Mucosa of gallbladder (tissue), 1 donor: ENCODE data around the gene CKM. TPM values are rescaled to one million over a fixed set of nuclear protein-coding genes. Genes with fewer than 3 reads are reported as not detected.
"Not testable (repeated sequence)": the region's sequence is repeated elsewhere in the genome, so short reads cannot be mapped to it uniquely, and the experiment has no call there.

Source experiments
- DNase-seq: peaks from one replicate; pipeline ENCODE4 v3.0.0-alpha.2; 2020; ENCODE audit warnings: low spot score
- total RNA-seq: library from RNA; stranded (reverse); gene quantifications from one replicate; pipeline ENCODE4 v1.2.1, GENCODE V29; 2021
- donor health status: DM: no; HTN: no; CAD: no.

The CKM gene
- total RNA-seq, 1 donor from 2014 or later: not detected

DNA sequence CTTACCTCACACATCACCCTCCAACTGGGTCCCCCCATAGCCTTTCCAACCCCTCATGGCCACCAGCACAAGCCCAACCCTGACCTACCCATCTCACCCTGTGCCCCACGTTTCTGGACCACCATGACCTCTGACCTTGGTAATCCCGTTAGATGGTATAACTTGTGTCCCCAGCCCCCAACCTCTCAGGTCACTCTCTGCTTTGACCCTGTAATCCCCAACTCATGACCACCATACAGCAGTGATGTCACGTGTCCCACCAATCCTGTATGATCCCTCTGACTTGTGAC is 26.4 kb upstream of the CKM start:
- no peak for DNase-seq

DNA sequence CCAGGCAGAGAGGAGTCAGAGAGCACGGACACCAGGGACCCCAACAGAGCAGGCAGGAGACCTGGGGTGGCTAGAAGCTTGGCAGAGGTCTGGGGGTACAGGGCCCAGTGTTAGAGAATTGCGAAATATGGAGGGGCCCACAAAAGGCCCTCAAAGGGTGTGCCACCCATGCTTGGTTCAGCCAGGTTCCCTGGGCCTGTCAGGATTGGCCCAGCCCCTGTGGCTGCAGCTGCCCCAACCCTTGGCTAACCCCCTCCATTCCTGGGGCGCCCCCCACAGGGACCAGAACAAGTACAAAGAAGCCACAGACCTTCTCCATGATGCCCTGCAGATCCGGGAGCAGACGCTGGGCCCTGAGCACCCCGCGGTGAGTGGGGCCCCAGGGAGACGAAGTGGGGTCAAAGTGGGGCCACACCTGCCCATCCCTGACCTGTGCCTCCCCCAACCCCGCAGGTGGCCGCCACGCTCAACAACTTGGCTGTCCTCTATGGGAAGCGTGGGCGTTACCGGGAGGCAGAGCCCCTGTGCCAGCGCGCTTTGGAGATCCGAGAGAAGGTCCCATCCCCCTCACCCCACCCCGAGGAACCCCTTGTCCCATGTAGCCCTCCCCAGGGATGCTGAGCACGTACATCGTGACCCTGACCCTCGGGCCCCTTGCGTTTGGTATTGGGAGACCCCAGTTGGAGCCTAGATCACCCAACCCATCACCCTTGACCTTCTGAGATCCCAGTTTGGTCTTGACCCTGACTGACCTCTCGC is 25.9 kb upstream of the CKM start:
- DNase-seq: no peak

DNA sequence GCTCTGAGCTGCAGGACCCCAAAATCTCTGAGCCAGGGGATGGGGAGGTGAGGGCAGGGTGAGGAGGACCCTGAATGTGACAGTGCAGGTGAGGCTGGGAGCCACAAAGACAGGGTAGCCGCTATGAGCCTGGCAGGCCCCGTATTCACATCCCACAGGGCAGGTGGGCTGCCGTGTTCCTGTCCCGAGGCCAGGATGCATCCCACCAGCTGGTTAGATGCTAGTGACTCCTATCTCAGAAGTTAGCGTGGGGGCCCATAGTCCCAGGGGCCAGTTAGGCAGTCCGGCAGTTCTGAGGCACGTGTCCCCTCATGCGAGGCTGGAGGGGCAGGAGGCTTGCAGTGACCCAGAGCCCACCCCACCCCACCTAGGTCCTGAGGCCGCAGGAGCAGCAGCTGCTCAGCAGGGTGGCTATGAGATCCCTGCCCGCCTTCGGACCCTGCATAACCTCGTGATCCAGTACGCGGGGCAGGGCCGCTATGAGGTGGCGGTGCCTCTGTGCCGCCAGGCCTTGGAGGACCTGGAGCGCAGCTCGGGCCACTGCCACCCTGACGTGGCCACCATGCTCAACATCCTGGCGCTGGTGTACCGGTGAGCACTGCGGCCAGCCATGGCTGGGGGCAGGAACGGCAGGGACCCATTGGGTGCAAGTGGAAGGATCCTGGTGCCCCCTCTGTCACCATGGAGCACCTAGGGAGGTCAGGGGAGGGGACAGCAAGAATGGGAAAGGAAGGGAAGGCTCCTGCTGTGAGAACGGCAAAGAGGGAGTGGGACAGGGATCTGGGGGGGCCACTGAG is 25.1 kb upstream of the CKM start:
- no peak for DNase-seq

DNA sequence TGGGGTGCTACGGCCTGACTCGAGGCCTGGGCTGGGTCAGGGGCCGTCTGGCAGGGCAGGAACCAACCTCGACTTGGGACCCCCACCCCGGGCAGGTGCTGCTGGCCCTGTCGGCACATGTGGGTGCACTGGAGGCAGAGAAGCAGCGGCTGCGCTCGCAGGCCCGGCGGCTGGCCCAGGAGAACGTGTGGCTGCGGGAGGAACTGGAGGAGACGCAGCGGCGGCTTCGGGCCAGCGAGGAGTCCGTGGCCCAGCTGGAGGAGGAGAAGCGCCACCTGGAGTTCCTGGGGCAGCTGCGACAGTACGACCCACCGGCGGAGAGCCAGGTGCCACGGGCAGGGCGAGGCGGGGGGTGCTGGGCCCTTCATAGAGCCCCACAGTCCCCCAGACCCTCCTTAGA is 23.8 kb upstream of the CKM start:
- no peak for DNase-seq

DNA sequence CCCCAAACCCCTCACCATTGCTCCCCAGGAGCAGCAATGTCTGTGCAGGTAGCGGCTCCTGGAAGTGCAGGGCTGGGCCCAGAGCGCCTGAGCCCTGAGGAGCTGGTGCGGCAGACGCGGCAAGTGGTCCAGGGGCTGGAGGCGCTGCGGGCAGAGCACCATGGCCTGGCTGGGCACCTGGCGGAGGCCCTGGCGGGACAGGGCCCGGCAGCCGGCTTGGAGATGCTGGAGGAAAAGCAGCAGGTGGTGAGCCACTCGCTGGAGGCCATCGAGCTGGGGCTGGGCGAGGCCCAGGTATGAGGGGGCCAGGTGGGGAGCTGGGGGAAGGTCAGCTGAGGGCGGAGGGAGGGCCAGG is 22.8 kb upstream of the CKM start:
- no peak for DNase-seq

DNA sequence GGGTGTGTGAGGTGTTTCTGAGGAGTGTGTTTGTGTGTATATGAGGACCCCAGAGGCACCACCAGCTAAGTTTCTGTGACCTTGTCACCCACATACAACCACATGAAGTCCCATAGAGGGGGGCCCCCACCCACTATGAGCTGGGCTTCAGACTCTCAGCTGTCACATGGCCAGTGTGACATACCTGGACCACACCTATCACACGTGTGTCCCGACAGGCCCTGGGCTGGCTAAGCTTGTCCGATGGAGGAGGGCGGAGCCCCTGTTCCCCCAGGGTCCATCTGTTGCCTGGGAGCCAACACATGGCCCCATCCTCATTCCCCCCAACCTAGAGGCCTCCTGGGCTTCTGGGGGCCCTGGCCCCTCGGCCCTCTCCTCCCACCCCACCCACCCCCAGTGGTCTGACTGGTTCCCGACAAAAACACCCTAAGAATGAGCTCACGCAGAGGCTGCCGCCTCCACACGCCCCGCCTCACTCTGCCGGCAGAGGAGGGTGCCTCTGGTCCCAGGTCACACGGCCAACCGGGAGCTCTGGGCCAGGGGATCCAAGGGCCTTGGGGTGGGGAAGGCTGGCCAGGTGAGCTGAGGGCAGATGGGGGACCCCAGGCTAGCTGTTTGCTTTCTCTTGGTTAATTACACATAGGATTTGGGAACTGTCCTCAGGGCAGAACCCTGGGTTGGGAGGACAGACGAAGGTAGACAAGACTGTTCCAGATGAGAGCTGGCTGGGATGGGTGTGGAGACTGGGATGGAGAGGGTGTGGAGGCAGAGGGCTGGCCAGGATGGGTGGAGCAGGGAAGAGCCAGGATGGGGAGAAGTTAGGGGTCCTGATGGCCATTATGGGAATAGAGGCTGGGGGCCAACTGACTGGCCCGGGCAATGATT is 22.2 kb upstream of the CKM start:
- no peak for DNase-seq

DNA sequence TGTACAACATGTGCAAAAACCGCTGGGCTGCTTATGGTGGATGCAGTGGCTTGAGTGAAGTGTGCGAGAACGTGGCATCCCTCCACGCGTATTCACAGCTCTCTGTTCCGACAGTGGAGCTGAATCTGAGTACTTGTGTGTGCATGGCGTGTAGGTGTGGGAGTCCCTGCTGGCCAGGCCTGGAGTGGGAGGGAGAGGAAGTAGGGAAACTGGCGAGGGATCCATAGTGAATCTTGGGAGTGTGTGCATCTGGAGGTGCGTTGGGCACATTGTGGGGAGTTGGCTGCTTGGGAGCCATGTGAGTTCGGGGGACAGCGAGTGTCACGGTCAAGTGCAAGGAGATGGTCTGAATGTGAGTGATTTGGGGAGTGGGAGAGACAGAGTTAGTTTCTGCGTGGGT is 20.2 kb upstream of the CKM start:
- no peak for DNase-seq

DNA sequence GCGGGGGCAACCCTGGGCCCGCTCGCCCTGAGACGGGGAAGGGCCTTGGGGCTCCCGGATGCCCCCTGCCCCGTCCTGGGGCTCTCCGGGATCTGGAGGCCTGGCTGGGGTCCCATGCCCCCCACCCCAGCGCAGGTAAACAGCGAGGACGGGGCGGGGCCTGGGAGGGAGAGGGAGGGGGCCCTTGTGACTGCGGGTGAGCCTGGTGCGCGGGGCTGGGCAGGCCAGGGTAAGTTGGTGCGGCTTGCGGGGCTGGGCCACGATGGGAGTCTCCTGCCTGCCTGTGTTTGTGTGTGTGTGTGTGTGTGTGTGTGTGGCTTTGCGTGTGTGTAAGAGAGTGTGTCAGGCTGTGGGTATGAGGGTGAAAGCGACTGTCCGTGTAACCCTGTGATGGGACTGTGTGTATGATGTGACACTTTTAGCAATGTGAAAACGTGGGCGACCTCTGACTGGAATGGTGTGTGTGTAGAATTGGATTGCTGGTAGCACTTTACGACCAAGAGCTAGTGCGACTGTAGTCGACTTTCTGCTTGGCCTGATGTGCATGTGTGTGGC is 18.3 kb upstream of the CKM start:
- DNase-seq: no peak

DNA sequence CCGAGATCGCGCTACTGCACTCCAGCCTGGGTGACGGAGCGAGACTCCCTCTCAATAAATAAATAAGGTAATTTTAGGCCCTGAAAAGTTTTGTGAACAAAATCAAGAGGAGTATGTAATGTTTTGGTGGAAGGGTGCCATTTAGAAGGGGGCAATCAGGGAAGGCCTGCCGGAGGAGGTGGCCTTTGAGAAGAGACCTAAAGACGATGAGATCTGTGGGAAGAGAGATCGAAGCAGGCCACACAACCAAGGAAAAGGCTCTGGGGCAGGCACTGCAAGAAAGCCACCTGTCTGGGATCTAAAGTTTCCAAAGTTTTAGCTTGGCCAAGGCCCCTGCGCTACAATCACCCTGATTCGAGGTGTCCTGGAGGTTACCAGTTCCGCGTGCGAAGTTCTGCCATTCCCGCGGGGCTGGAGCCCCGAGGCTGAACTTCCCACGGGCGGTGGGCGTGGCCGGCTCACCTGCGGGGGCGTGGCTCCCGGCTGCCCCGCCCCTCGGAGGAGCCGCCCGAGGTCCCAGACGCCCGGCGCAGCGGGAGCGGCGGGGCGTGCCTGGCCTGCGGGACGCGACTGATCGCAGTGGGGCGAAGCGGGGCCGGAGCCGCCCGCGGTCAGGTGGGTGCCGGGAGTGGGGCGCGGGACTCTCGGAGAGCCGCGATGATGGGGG is 17.7 kb upstream of the CKM start, which contains the start of gene KLC3:
Gene KLC3 (plus strand): TSS at position 519 of the 667 bp plus-strand sequence. CDS start 4,792 bp downstream, outside the sequence.
- peak; percentile 24 for DNase-seq

DNA sequence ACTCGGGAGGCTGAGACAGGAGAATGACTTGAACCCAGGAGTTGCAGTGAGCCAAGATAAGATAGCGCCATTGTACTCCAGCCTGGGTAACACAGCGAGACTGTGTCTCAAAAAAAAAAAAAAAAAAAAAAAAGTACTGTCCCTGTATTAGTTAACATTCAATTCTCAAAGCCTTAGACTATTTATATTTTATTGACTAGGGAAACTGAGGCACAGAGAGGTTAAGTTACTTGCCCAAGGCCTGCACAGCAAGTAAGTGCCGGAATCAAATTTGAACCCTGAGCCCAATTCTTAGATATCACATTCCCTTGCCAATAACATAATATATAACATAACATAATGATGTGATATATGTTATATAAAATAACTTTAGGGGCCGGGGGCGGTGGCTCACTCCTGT is 17.0 kb upstream of the CKM start:
- no peak for DNase-seq

DNA sequence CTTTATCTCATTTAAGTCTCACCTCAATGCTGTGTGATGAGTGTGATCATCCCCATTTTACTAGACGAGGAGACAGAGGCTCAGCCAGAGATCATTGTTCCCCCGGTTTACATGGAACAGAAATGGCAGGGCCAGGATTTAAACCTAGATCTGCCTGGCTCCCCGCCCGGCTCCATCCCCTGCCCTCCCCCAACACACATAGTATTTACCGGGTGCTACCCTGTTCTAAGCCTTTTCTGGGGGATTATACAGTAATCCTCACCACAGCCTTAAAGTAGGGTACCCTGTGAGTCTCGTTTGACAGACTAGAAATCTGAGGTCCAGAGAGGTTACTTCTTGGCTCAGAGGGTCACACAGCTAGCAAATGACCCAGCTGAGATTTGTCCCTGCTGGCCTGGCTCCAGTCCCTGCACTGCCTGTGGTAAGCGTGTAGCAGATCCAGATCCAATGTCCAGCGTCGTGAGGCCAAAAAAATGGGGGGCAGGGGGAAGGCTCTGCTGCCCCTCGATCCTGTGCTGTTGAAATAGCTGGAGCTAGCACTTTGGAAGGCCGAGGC is 14.1 kb upstream of the CKM start:
- DNase-seq: no peak

DNA sequence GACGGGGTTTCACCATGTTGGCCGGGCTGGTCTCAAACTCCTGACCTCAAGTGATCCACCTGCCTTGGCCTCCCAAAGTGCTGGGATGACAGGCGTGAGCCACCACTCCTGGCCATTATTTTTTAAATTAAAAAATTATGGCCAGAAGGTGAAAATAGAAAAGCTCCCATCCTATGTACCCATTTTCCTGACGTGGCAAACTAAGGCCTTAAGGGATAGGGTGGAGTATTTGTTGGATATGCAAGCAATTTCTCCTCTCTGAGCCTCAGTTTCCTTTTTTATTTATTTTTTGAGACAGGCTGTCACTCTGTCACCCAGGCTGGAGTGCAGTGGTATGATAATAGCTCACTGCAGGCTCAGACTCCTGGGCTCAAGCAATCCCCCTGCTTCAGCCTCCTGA is 12.2 kb upstream of the CKM start:
- DNase-seq: not testable (repeated sequence)

DNA sequence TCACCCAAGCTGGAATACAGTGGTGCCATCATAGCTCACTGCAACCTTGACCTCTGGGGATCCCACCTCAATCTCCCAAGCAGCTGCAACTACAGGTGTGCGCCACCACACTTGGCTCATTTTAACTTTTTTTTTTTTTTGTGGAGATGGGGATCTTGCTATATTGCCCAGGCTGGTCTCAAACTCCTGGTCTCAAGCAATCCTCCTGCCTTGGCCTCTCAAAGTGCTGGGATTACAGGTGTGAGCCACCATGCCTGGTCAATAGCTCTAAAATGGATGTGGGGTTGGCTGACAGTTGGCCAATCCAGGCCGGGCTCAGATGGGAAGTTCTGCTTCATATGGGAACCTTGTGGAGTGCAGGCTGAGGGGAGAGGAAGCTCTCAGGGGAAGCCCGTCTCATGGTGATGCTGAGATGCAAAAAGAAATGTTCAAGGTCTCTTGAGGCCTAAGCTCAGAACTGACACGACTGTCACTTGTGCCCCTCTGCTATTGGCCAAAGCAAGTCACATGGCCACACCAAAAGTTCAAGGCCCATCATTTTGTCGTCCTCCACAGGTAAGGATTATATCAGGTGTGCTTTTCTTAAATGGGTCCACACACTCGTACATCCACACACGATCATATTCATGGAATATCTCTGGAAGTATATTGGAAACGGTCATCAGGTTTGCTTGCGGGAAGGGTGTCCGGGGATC is 11.1 kb upstream of the CKM start:
- no peak for DNase-seq

DNA sequence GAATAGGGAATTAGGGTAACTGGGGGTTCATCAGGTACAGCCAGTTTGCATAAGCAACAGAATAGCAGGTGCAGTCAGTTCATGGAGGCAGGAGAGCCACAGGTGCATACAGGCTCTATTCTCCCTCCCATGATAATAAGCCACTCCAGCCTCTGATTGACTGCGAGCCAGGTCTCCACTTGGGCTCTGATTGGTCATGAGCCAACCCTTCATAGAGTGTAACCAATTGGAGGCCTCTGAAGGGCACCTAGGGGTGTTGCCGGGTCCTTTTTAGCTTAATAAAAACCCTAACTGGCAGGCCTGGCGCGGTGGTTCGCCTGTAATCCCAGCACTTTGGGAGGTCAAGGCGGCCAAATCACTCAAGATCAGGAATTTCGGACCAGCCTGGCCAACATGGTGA is 8.7 kb upstream of the CKM start:
- DNase-seq: no peak

DNA sequence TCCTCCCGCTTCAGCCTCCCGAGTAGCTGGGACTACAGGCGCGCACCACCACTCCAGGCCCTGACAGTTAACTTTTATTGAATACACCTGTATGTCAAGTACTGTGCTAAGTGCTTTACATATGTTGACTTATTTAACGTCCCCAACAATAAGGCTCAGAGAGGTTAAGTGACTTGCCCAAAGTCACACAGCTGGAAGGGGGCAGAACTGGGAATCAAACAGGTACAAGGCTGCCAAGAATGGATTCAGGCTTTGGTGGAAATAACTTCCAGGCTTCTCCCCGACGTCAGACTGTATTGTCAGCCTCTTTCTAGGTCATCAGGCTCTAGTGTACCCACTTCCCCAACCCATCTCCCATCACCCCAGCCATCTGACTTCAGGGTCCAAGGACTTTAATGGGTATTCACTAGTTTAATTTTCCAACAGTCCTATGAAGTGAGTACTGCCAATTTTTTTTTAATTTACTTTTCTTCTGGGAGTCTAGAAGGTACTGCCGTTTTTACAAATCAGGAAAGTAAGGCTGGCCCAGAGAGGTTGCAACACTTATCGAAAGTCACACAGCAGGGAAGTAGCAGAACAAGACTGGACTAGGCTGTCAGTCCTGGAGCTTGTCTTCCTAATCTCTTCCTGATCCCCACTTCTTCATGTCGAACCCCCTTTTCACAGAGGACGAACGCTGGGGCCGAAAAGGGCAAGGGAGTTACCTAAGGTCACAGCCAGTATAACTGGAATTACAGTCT is 4.9 kb upstream of the CKM start:
- DNase-seq: no peak

DNA sequence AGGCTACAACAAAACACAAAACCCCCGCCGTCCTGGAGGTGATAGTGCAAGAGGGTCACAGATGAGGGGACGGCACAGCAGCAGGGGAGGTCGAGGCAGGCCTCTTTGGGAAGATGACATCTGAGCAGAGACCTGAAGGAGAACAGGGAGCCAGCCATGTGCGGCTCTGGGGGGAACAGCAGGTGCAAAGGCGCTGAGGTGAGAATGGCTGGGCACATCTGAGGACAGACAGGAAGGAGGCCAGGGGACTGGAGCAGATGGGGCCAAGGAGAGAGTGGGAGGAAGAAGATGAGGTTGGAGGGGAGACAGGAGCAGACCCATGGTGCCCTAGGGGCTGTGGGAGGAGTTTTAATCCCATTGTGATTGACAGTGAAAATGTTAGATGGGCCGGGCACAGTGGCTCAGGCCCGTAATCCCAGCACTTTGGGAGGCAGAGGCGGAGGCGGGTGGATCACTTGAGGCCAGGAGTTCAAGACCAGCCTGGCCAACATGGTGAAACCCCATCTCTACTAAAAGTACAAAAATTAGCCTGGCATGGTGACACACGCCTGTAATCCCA is 1.8 kb upstream of the CKM start:
- no peak for DNase-seq

DNA sequence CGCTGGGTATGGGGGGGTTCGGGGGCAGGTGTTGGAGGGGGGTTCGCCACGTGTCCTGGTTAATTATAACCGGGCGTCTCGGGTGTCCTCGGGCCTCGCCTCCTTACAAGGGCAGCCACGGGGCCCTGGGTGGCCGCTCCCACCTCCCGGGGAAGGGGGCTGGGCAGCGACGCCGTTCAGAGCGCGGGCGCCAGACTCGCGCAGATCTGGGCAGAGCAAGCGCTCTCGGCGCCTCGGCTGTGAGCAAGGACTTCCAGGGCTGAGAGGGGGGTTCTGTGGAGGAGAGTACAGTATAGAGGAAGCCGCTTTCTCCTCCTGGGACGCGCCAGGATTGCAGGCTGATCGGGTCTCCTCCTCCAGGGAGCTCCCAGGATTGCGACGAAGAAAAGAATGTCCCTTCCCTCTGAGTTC is 1.0 kb upstream of the CKM start:
- DNase-seq: no peak

DNA sequence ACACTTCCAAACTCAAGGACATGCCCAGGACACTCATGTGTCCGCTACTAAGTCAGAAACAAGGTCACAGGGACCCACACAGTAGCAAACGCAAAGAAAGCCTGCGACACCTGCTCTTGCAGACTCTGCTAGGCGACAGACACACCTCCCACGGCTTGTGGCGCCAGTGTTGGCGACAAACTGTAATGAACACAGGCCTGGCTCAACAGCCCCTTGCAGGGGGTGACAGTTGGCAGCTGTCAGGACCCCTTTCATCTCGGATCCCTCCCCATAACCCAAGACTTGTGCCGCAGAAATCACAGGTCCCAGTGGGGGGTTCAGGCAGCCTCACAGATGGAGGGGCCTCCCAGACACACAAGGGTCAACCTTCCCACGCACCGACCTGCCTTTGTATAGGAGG is 364 bp downstream of the CKM start:
- DNase-seq: no peak

DNA sequence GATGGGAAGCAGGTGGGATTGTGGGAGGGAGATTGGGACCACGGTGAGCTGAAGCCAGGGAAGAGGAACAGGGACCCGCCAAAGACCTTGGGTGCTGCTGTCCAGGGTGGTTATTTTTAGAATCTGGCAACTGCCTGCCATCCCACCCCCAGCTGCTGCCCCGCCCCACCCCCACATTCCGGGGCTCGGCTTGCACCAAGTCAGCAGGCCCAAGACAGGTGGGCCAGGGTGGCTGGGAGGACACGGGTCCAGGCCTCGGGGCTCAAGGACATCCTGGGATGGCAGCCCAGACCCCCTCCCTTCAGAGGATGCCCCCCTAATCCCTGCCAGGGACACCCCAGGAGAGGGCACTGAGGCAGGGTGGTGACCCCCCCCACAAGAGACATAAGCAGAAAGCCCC is 827 bp downstream of the CKM start:
- no peak for DNase-seq
